Measurements from ENCODE around the gene ADARB1.
"Not testable (repeated sequence)": the region's sequence is repeated elsewhere in the genome, so short reads cannot be mapped to it uniquely, and the experiment has no call there.

The ADARB1 gene

DNA sequence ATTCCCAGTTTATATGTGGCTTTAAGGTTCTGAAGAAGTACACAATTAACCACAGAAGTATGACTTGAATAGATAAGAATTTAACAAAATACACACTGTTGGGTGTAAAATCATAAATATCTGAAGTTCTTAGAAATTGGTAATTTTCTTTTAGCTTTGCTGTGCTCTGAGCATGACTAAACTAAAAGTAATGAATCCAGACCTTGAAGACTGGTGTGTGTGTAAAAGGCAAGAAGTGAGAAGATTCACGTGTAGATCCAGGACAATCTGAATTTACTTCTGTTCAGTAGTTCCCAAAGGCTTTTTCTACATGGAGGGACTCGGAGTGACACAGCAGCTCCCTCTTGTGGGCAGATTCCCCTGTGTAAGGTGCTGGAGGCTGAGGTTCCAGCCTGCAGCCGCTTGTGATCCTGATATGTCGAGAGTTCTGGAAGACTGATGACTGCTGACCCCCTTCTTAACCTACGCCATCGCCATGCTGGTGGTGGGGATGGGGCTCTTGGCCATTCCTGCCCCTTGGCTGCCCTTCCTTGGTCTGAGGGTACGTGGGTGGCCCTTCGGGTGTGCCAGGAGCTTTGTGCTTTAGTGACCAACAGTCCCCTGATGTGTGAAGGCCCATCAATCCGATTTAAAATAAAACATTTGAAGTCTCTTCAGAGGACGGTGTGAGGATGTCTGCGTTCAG, 62.7 kb downstream of the ADARB1 start:
- no peak for TF ChIP-seq ZFX (IDR thresholded peaks at IDR 0.05)
- TF ChIP-seq, protein P1, sequence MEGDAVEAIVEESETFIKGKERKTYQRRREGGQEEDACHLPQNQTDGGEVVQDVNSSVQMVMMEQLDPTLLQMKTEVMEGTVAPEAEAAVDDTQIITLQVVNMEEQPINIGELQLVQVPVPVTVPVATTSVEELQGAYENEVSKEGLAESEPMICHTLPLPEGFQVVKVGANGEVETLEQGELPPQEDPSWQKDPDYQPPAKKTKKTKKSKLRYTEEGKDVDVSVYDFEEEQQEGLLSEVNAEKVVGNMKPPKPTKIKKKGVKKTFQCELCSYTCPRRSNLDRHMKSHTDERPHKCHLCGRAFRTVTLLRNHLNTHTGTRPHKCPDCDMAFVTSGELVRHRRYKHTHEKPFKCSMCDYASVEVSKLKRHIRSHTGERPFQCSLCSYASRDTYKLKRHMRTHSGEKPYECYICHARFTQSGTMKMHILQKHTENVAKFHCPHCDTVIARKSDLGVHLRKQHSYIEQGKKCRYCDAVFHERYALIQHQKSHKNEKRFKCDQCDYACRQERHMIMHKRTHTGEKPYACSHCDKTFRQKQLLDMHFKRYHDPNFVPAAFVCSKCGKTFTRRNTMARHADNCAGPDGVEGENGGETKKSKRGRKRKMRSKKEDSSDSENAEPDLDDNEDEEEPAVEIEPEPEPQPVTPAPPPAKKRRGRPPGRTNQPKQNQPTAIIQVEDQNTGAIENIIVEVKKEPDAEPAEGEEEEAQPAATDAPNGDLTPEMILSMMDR (conservative IDR thresholded peaks at IDR 0.05): peak; percentile 89

DNA sequence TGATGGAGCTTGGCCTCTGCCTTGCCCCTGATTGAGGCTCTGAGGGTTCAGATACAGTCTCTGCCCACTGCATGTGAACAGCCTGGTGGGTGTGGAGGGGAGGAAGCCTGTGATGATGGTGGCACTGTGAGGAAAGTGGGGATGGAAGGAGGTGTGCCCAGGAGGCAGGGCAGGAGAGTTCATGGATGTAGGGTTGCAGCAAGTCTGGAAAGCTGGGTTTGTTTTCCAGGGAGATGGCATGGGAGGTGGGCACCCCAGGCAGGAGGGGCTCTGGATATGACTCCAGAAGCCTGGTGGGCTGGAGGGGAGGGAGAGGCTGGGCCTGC, 63.2 kb downstream of the ADARB1 start:
- TF ChIP-seq, protein P1 (conservative IDR thresholded peaks at IDR 0.05): no peak
- TF ChIP-seq ZFX (IDR thresholded peaks at IDR 0.05): no peak

More for the DNA sequence above, 62.7 kb downstream of the ADARB1 start:
- H3K27ac ChIP-seq: no peak overlapping the region

DNA sequence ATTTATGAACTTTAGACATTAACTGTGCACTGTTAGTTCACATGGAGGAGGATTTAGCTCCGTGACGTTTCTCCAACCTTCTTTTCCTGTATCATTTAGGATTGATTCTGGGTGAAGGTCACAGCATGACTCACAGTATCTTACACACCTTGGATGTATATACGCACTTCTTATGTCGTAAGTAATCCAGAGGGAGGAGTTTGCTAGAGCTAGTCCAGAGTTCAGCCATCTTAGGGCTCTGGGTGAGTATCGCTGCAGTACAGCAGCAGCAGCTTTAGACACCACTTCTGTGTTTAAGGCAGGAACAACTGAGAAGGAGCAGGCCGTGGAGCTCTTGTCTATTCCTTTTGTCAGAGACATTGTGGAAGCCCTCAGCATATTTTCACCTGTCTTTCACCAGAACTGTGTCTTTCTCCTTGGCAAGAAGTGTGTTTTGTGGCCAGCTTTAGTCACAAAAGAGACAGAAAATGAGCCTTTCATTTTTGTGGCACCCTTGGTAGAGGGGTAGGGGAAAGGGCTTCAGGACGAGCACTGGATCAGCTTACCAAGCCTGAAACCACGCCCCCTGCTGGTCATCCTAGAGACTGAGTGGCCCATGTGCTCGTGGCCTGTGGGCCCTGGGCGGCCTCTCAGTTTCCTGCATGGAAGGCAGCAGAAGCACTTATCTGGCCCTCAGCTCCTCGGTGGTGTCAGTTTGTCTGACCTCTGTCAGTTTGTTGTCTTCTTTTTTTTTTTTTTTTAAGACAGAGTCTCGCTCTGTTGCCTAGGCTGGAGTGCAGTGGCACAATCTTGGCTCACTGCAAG, 64.0 kb downstream of the ADARB1 start:
- TF ChIP-seq ZFX (IDR thresholded peaks at IDR 0.05): no peak
- TF ChIP-seq, protein P1 (conservative IDR thresholded peaks at IDR 0.05): peak; percentile 91
- no peak overlapping the region for H3K27ac ChIP-seq

More for the DNA sequence above, 63.2 kb downstream of the ADARB1 start:
- no peak overlapping the region for H3K27ac ChIP-seq

DNA sequence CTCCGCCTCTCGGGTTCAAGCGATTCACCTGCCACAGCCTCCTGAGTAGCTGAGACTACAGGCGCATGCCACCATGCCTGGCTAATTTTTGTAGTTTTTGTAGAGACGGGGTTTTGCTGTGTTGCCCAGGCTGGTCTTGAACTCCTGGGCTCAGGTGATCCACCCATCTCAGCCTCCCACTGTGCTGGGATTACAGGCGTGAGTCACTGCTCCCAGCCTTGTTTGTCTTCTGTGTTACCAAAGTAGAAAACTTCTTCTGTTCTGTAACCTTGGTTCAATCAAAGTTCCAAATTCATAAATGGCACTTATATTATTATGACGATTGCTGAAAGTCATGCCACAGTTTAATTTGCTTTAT, 64.6 kb downstream of the ADARB1 start:
- H3K27ac ChIP-seq: not testable (repeated sequence)

DNA sequence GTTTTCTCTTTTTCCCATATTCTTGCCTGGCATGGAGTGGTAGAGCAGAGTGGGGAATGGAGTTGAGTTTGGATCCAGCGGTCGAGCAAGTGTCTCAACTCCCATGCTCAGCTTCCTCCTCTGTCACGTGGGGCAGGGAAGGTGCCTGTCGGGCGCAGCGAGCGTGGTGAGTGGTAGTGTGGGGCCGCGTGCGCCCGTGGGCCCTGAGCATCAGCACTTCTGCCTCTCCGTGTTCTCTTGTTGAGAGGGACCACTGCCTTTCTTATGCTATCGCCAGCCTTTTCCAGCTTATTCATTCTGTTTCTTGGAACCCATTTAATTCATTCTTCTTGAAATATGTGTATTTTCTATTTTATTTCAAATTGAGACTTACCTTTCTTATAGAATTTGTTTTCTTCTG, 65.1 kb downstream of the ADARB1 start:
- TF ChIP-seq, protein P1 (conservative IDR thresholded peaks at IDR 0.05): no peak
- TF ChIP-seq ZFX (IDR thresholded peaks at IDR 0.05): no peak
- no peak overlapping the region for H3K27ac ChIP-seq

DNA sequence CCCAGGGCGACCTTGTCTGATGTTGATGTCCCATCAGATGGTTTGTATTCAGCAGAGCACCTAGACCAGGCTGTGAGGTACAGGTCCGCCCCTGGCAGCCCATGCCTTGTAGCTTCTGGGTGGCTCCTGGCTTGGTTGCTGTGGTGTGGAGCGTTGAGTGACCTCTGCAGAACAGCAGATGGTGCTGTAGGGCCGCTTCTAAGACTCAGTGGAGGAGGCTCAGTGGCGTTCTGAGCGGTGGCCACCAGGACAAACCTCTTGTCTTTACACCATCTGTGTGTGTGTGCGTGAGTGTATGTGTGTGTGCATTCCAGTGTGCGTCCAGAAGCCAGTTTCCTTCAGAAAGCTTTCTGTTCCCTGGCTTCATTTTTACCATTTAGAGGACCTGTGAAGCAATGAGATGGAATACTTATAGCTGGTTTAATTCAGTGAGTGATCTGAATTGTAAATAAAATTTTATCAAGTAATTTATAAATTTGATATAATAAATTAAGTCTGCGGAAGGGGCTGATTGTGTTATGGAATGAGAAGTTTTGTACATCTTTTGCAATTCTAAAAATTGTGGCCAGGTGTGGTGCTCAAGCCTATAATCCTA, 66.1 kb downstream of the ADARB1 start:
- TF ChIP-seq ZFX (IDR thresholded peaks at IDR 0.05): no peak
- TF ChIP-seq, protein P1 (conservative IDR thresholded peaks at IDR 0.05): peak; percentile 84
- no peak overlapping the region for H3K27ac ChIP-seq

DNA sequence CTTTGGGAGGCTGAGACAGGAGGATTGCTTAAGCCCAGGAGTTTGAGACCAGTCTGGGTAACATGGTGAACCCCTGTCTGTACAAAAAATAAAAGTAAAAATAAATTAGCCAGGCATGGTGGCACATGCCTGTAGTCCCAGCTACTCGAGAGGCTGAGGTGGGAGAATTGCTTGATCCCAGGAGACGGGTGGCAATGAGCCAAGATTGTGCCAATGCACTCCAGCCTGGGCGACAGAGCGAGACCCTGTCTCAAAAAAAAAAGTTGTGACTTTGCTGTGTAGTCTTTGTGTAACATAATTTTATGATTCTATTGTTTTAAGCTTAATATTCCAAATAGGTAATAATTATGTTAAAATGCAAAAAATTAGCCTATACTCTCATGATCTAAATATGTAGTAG, 66.6 kb downstream of the ADARB1 start:
- H3K27ac ChIP-seq: not testable (repeated sequence)

DNA sequence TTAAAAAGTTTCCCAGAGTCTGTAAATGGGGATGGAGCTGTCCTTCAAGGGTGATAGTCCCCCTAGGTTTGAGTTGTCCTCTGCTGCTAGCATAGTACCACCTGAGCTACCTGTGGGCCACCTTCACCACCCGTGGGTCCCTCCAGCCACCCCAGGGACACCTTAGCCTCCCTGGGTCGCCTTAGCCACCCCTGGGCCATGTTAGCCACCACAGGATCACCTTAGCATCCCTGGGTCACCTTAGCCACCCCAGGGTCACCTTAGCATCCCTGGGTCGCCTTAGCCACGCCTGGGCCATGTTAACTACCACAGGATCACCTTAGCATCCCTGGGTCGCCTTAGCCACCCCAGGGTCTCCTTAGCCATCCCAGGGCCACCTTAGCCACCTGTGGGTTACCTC, 67.1 kb downstream of the ADARB1 start:
- no peak overlapping the region for H3K27ac ChIP-seq
- TF ChIP-seq ZFX (IDR thresholded peaks at IDR 0.05): no peak
- TF ChIP-seq, protein P1 (conservative IDR thresholded peaks at IDR 0.05): no peak

All from C4-2B (cell line).